ENCODE measurements around the gene TAF8. TPM values are rescaled to one million over a fixed set of nuclear protein-coding genes. Genes with fewer than 3 reads are reported as not detected.
A peak's percentile ranks its signal among the peaks of the same experiment; 100 is the strongest.

Gene TAF8
- total RNA-seq, 1 donor from 2014 or later, result 17.2 TPM

DNA sequence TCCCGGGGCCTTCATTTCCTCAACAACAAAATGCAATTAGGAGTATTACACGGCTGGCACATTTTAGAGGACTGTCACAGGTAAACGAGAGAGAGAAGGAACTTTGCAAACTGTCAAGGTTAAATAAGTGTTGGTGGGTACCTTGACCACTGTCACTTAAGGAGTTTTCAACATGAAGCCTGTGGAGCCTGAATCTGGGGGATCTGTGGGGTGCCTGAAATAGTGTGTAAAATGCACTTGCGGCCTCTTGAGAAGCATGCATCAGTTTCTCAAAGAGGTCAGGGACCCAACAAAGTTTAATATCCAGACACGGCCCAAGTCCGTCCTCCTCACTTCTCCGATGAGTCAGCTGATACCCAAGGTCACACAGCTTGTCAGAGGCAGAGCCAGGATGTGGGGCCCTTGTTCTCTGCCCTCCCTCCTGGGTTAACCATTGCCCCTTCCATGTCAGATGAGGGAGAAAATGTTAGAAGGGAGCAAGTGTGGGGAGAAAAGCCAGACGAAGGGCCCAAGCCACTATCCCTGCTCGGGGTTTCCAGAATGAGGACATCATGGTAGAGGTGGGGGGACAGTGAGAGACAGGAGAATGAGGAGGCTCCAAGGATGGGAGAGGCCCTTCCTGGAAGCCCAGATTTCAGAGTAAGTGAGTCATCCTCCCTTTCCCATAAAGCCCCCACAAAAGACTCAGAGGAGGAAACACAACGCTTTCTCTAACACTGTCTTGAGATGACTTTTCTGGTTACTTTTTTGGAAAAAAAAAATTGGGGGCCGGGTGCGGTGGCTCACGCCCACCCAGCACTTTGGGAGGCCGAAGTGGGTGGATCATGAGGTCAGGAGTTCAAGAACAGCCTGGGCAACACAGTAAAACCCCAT lies 49.9 kb downstream of the TAF8 start:
- Mint-ChIP-seq H3K4me3 (ENCODE audit: unreplicated experiment) (no peak overlapping the region), H3K27ac (ENCODE audit: unreplicated experiment) (peak overlapping the region; percentile 32)
- DNase-seq (ENCODE audit: low spot score), result no peak

DNA sequence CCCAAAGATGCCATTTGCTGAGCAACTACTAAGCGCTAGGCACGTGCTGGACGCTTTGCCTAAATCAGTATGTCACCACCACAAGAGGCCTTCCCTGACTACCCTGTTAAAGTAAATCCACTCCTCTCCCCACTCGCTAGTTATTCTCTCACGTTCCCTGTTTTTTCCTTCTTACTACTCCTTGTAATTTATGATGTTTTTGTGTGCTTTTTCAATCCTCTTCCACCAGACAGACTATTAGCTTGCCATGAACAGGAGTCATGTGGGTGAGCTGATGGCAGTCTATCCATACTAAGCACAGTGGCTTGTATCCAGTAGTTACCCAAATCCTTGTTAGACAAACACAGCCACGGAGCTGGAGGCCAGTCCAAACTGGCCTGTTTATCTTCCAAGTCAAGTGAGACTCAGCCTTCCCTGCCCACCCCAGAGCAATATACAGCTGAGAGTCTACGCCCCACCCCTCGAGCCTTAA lies 50.9 kb downstream of the TAF8 start:
- H3K9me3 Mint-ChIP-seq (ENCODE audit: low read depth), result no peaks in the 10 kb centered on the region
- no peak overlapping the region for H3K4me3 Mint-ChIP-seq (ENCODE audit: unreplicated experiment)
- H3K27ac Mint-ChIP-seq (ENCODE audit: unreplicated experiment), result no peak overlapping the region
- H3K27me3 Mint-ChIP-seq (ENCODE audit: low read depth), result no peaks in the 10 kb centered on the region
- TF ChIP-seq, protein P1, sequence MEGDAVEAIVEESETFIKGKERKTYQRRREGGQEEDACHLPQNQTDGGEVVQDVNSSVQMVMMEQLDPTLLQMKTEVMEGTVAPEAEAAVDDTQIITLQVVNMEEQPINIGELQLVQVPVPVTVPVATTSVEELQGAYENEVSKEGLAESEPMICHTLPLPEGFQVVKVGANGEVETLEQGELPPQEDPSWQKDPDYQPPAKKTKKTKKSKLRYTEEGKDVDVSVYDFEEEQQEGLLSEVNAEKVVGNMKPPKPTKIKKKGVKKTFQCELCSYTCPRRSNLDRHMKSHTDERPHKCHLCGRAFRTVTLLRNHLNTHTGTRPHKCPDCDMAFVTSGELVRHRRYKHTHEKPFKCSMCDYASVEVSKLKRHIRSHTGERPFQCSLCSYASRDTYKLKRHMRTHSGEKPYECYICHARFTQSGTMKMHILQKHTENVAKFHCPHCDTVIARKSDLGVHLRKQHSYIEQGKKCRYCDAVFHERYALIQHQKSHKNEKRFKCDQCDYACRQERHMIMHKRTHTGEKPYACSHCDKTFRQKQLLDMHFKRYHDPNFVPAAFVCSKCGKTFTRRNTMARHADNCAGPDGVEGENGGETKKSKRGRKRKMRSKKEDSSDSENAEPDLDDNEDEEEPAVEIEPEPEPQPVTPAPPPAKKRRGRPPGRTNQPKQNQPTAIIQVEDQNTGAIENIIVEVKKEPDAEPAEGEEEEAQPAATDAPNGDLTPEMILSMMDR (IDR thresholded peaks at IDR 0.05), result no peak
- peaks cover 3% of the 10 kb centered on the region for H3K36me3 Mint-ChIP-seq (ENCODE audit: low read depth)
- DNase-seq (ENCODE audit: low spot score), result no peak
- H3K4me1 Mint-ChIP-seq (ENCODE audit: low read depth), result peaks cover 13% of the 10 kb centered on the region

More for the DNA sequence above, 49.9 kb downstream of the TAF8 start:
- Mint-ChIP-seq H3K9me3 (ENCODE audit: low read depth) (no peaks in the 10 kb centered on the region), H3K4me1 (ENCODE audit: low read depth) (peaks cover 13% of the 10 kb centered on the region), H3K27me3 (ENCODE audit: low read depth) (no peaks in the 10 kb centered on the region), H3K36me3 (ENCODE audit: low read depth) (peaks cover 3% of the 10 kb centered on the region)
- TF ChIP-seq, protein P1 (IDR thresholded peaks at IDR 0.05), result no peak

DNA sequence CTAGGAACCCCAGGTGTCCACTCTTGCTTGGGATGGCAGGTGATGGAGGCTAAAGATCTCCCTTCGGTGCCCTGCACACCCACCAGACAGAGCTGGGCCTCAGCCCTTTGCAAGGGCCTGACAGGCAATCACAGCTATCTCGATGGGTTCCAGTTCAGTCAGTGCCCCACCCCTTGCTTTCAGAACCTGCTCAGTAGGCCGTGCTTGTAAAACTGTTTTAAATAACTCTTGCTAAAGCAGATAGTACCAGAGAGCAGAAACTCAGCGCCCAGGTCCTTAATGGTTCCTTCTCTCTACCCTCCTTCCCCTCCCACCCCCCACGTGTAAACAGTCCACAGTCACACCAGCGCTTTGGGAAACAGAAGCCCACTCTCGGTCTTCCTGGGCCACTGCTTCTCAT lies 52.9 kb downstream of the TAF8 start:
- H3K36me3 Mint-ChIP-seq (ENCODE audit: low read depth), result peaks cover 3% of the 10 kb centered on the region
- DNase-seq (ENCODE audit: low spot score), result no peak
- peaks cover 13% of the 10 kb centered on the region for H3K4me1 Mint-ChIP-seq (ENCODE audit: low read depth)
- no peak overlapping the region for H3K27ac Mint-ChIP-seq (ENCODE audit: unreplicated experiment)
- no peaks in the 10 kb centered on the region for H3K9me3 Mint-ChIP-seq (ENCODE audit: low read depth)
- TF ChIP-seq, protein P1 (IDR thresholded peaks at IDR 0.05), result no peak
- no peak overlapping the region for H3K4me3 Mint-ChIP-seq (ENCODE audit: unreplicated experiment)
- no peaks in the 10 kb centered on the region for H3K27me3 Mint-ChIP-seq (ENCODE audit: low read depth)

DNA sequence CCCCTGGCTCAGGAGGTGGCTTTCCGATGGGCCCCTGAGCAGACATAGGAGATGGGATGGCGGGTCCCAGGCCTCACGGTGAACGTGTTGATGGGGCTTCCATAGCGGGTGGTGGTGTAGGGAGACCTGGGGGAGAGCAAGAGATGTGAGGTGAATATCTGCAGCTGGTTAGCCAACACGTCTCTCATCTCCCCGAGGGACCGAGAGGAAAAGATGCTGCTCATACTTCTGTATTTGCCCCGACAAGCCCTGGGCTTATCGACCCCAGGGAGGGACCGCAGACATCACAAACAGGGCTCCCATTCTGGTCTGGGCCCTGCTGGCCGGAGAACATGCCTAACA lies 53.4 kb downstream of the TAF8 start:
- Mint-ChIP-seq H3K27me3 (ENCODE audit: low read depth) (no peaks in the 10 kb centered on the region), H3K4me1 (ENCODE audit: low read depth) (peaks cover 13% of the 10 kb centered on the region), H3K27ac (ENCODE audit: unreplicated experiment) (no peak overlapping the region), H3K4me3 (ENCODE audit: unreplicated experiment) (no peak overlapping the region), H3K9me3 (ENCODE audit: low read depth) (no peaks in the 10 kb centered on the region), H3K36me3 (ENCODE audit: low read depth) (peaks cover 3% of the 10 kb centered on the region)
- TF ChIP-seq, protein P1 (IDR thresholded peaks at IDR 0.05), result no peak
- no peak for DNase-seq (ENCODE audit: low spot score)

DNA sequence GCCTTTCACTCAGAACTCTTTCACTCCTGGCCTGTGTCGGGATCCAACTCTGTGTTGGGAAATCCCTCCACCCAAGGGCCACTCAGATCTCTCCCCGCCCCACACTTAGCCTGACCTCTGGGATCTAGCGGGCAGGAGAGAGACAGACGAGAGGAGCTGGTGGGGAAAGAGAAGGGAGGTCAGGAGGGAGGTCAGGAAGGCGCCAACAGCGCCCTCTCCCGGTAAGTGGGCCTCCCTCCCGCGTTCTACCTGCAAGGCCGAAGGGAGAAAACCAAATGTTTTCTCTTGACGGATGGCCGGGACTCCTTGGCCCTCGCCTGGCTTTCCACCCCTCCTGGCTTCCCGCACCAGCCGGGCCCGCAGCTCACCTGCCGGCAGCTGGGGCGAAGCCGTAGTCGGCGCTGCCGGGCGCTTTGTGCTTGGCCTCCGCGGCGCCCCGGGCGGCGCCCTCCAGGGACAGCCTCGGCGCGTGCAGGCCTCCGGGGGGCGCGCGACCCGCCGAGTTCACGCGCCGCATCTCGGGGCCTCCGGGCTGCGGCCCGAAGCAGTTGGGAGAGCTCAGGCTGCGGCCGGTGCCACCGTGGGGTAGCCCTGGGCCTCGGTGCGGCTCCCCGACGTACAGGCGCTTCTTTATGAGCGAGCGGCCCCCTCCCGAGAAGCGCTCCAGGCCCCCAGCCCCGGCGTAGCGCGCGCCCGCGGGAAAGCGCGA lies 53.9 kb downstream of the TAF8 start:
- Mint-ChIP-seq H3K4me1 (ENCODE audit: low read depth) (peaks cover 13% of the 10 kb centered on the region), H3K9me3 (ENCODE audit: low read depth) (no peaks in the 10 kb centered on the region), H3K27ac (ENCODE audit: unreplicated experiment) (no peak overlapping the region), H3K4me3 (ENCODE audit: unreplicated experiment) (no peak overlapping the region), H3K36me3 (ENCODE audit: low read depth) (peaks cover 3% of the 10 kb centered on the region), H3K27me3 (ENCODE audit: low read depth) (no peaks in the 10 kb centered on the region)
- TF ChIP-seq, protein P1 (IDR thresholded peaks at IDR 0.05), result peak; percentile 77
- DNase-seq (ENCODE audit: low spot score), result no peak
